ENCODE data around the gene ADCY7.

GRCh38 chr16:50303041-50303604 is 36.8 kb downstream of the ADCY7 start:
- TF ChIP-seq TCF4 (CRISPR knock-in tag; IDR thresholded peaks at IDR 0.05; ENCODE audit: borderline replicate concordance) (no peak), SNAI2 (CRISPR knock-in tag; IDR thresholded peaks at IDR 0.05) (no peak), RARB (CRISPR knock-in tag; IDR thresholded peaks at IDR 0.05) (no peak), ISL1 (CRISPR knock-in tag; IDR thresholded peaks at IDR 0.05) (no peak), BACH2 (CRISPR knock-in tag; IDR thresholded peaks at IDR 0.05; ENCODE audit: borderline replicate concordance) (no peak), POU6F1 (CRISPR knock-in tag; IDR thresholded peaks at IDR 0.05; ENCODE audit: borderline replicate concordance, low read depth) (no peak), ZC3H10 (CRISPR knock-in tag; IDR thresholded peaks at IDR 0.05) (no peak), GLIS3 (CRISPR knock-in tag; IDR thresholded peaks at IDR 0.05) (no peak), ARNTL (CRISPR knock-in tag; IDR thresholded peaks at IDR 0.05; ENCODE audit: borderline replicate concordance, low read depth) (no peak)
- TF ChIP-seq, protein P1, sequence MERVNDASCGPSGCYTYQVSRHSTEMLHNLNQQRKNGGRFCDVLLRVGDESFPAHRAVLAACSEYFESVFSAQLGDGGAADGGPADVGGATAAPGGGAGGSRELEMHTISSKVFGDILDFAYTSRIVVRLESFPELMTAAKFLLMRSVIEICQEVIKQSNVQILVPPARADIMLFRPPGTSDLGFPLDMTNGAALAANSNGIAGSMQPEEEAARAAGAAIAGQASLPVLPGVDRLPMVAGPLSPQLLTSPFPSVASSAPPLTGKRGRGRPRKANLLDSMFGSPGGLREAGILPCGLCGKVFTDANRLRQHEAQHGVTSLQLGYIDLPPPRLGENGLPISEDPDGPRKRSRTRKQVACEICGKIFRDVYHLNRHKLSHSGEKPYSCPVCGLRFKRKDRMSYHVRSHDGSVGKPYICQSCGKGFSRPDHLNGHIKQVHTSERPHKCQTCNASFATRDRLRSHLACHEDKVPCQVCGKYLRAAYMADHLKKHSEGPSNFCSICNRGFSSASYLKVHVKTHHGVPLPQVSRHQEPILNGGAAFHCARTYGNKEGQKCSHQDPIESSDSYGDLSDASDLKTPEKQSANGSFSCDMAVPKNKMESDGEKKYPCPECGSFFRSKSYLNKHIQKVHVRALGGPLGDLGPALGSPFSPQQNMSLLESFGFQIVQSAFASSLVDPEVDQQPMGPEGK (CRISPR knock-in tag; IDR thresholded peaks at IDR 0.05; ENCODE audit: borderline replicate concordance), result no peak
- TF ChIP-seq, protein P2, sequence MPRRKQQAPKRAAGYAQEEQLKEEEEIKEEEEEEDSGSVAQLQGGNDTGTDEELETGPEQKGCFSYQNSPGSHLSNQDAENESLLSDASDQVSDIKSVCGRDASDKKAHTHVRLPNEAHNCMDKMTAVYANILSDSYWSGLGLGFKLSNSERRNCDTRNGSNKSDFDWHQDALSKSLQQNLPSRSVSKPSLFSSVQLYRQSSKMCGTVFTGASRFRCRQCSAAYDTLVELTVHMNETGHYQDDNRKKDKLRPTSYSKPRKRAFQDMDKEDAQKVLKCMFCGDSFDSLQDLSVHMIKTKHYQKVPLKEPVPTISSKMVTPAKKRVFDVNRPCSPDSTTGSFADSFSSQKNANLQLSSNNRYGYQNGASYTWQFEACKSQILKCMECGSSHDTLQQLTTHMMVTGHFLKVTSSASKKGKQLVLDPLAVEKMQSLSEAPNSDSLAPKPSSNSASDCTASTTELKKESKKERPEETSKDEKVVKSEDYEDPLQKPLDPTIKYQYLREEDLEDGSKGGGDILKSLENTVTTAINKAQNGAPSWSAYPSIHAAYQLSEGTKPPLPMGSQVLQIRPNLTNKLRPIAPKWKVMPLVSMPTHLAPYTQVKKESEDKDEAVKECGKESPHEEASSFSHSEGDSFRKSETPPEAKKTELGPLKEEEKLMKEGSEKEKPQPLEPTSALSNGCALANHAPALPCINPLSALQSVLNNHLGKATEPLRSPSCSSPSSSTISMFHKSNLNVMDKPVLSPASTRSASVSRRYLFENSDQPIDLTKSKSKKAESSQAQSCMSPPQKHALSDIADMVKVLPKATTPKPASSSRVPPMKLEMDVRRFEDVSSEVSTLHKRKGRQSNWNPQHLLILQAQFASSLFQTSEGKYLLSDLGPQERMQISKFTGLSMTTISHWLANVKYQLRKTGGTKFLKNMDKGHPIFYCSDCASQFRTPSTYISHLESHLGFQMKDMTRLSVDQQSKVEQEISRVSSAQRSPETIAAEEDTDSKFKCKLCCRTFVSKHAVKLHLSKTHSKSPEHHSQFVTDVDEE (CRISPR knock-in tag; IDR thresholded peaks at IDR 0.05), result no peak
- TF ChIP-seq, protein P3, sequence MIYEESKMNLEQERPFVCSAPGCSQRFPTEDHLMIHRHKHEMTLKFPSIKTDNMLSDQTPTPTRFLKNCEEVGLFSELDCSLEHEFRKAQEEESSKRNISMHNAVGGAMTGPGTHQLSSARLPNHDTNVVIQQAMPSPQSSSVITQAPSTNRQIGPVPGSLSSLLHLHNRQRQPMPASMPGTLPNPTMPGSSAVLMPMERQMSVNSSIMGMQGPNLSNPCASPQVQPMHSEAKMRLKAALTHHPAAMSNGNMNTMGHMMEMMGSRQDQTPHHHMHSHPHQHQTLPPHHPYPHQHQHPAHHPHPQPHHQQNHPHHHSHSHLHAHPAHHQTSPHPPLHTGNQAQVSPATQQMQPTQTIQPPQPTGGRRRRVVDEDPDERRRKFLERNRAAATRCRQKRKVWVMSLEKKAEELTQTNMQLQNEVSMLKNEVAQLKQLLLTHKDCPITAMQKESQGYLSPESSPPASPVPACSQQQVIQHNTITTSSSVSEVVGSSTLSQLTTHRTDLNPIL (CRISPR knock-in tag; IDR thresholded peaks at IDR 0.05; ENCODE audit: low read depth), result no peak

Data from SK-N-SH treated with all-trans-retinoic acid at 6 μM for 48 hours (cell line).